ENCODE measurements around the gene PTPRJ.

PTPRJ gene

GRCh38 chr11:48123254-48123875 is 143.0 kb downstream of the PTPRJ start:
- DNase-seq (ENCODE audit: low read depth): no peak
- TF ChIP-seq CTCF (IDR thresholded peaks at IDR 0.05; ENCODE audit: control insufficient read depth, insufficient read depth, low read depth, low read length, missing control alignments): no peak
- H3K4me3 ChIP-seq (ENCODE audit: control insufficient read depth, low read depth, low read length): no peak overlapping the region

- no peak overlapping the region for H3K4me3 ChIP-seq (ENCODE audit: control insufficient read depth, low read depth, low read length)
- TF ChIP-seq CTCF (IDR thresholded peaks at IDR 0.05; ENCODE audit: control insufficient read depth, insufficient read depth, low read depth, low read length, missing control alignments): no peak
- DNase-seq (ENCODE audit: low read depth): no peak
Measured at GRCh38 chr11:48123934-48124755, 143.8 kb downstream of the PTPRJ start.

GRCh38 chr11:48124880-48125279 is 144.5 kb downstream of the PTPRJ start:
- DNase-seq (ENCODE audit: low read depth): no peak
- no peak for TF ChIP-seq CTCF (IDR thresholded peaks at IDR 0.05; ENCODE audit: control insufficient read depth, insufficient read depth, low read depth, low read length, missing control alignments)

GRCh38 chr11:48125866-48126265 is 145.5 kb downstream of the PTPRJ start:
- no peak overlapping the region for H3K4me3 ChIP-seq (ENCODE audit: control insufficient read depth, low read depth, low read length)
- no peak for TF ChIP-seq CTCF (IDR thresholded peaks at IDR 0.05; ENCODE audit: control insufficient read depth, insufficient read depth, low read depth, low read length, missing control alignments)
- DNase-seq (ENCODE audit: low read depth): no peak

More at GRCh38 chr11:48124880-48125279, 144.5 kb downstream of the PTPRJ start:
- H3K4me3 ChIP-seq (ENCODE audit: control insufficient read depth, low read depth, low read length): no peak overlapping the region

GRCh38 chr11:48127521-48128183 is 147.3 kb downstream of the PTPRJ start:
- no peak overlapping the region for H3K4me3 ChIP-seq (ENCODE audit: control insufficient read depth, low read depth, low read length)
- no peak for DNase-seq (ENCODE audit: low read depth)
- TF ChIP-seq CTCF (IDR thresholded peaks at IDR 0.05; ENCODE audit: control insufficient read depth, insufficient read depth, low read depth, low read length, missing control alignments): no peak

- no peak for TF ChIP-seq CTCF (IDR thresholded peaks at IDR 0.05; ENCODE audit: control insufficient read depth, insufficient read depth, low read depth, low read length, missing control alignments)
- no peak for DNase-seq (ENCODE audit: low read depth)
- no peak overlapping the region for H3K4me3 ChIP-seq (ENCODE audit: control insufficient read depth, low read depth, low read length)
Measured at GRCh38 chr11:48129697-48130395, 149.5 kb downstream of the PTPRJ start.

All from AG09309 (cell line).